Stimulated activated CD4-positive, alpha-beta T cell treated with anti-CD3 and anti-CD28 coated beads, Interleukin-15, amount 100 ng/mL, for 48 hours (primary cell): ENCODE data around the gene POLR1D.
"Not testable (repeated sequence)": the region's sequence is repeated elsewhere in the genome, so short reads cannot be mapped to it uniquely, and the experiment has no call there.

Experiments
- DNase-seq, 2 donors: peaks; one replicate each; pipeline ENCODE4 v3.0.0-alpha.2; 2020; ENCODE audit warnings: low read depth in 2 of 2

Gene POLR1D

GRCh38 chr13:27617881-27618321 lies 3.8 kb upstream of the POLR1D start:
- no peak for DNase-seq

- no peak for DNase-seq
These were observed 2.5 kb upstream of the POLR1D start for GRCh38 chr13:27619093-27619727.

GRCh38 chr13:27619728-27620376 lies 1.8 kb upstream of the POLR1D start:
- DNase-seq: peak; percentile 7 to 21

GRCh38 chr13:27620377-27621115 lies 1.1 kb upstream of the POLR1D start, which contains the start of gene LNX2:
LNX2 (minus strand) TSS chr13:27620529; CDS start chr13:27581703, 38,826 bp downstream.
- DNase-seq: peak; percentile 91 to 98

- no peak for DNase-seq
These were observed 651 bp upstream of the POLR1D start for GRCh38 chr13:27621116-27621365.

GRCh38 chr13:27622102-27622820 lies 569 bp downstream of the POLR1D start:
- peak in 1 of 2 donors; percentile 4 for DNase-seq

GRCh38 chr13:27622881-27623280 lies 1.2 kb downstream of the POLR1D start:
- no peak for DNase-seq

- no peak for DNase-seq
These were observed 2.4 kb downstream of the POLR1D start for GRCh38 chr13:27624071-27624470.

GRCh38 chr13:27625839-27626238 lies 4.1 kb downstream of the POLR1D start:
- no peak for DNase-seq

- DNase-seq: no peak
These were observed 5.7 kb downstream of the POLR1D start for GRCh38 chr13:27627380-27627779.

- DNase-seq: no peak
These were observed 6.4 kb downstream of the POLR1D start for GRCh38 chr13:27628081-27628480.

- DNase-seq: not testable (repeated sequence)
These were observed 7.1 kb downstream of the POLR1D start for GRCh38 chr13:27628766-27629165.

- no peak for DNase-seq
These were observed 9.5 kb downstream of the POLR1D start for GRCh38 chr13:27631156-27631555.

GRCh38 chr13:27631665-27632064 lies 10.0 kb downstream of the POLR1D start:
- DNase-seq: no peak

GRCh38 chr13:27632214-27632613 lies 10.5 kb downstream of the POLR1D start:
- DNase-seq: no peak

GRCh38 chr13:27632648-27633047 lies 11.0 kb downstream of the POLR1D start:
- no peak for DNase-seq

GRCh38 chr13:27634231-27634630 lies 12.5 kb downstream of the POLR1D start:
- DNase-seq: no peak

- no peak for DNase-seq
These were observed 13.1 kb downstream of the POLR1D start for GRCh38 chr13:27634791-27635190.

- no peak for DNase-seq
These were observed 13.6 kb downstream of the POLR1D start for GRCh38 chr13:27635266-27635665.

- no peak for DNase-seq
These were observed 15.0 kb downstream of the POLR1D start for GRCh38 chr13:27636589-27637288.

GRCh38 chr13:27637289-27637626 lies 15.6 kb downstream of the POLR1D start:
- DNase-seq: no peak

- DNase-seq: no peak
These were observed 16.3 kb downstream of the POLR1D start for GRCh38 chr13:27638001-27638400.
